Panc1 (cell line): ENCODE results near the gene SGSM1.

ENCODE experiments used
- CTCF ChIP-seq: fragments of 450-650 bp; IDR thresholded peaks from 2 replicates; pipeline ENCODE4 v1.5.1; 2017; ENCODE audit warnings: mild to moderate bottlenecking
- POLR2AphosphoS5 ChIP-seq: IDR thresholded peaks from 2 replicates; pipeline ENCODE4 v1.6.1; 2012; ENCODE audit warnings: mild to moderate bottlenecking, low read depth, low read length, moderate library complexity
- SIN3A ChIP-seq: IDR thresholded peaks from 2 replicates; pipeline ENCODE4 v1.6.1; 2012; ENCODE audit warnings: low read depth, mild to moderate bottlenecking, low read length, moderate library complexity, borderline replicate concordance; ENCODE audit not compliant: insufficient read depth
- TCF7L2 ChIP-seq: IDR thresholded peaks from 2 replicates; pipeline ENCODE4 v1.6.1; 2011; ENCODE audit warnings: mild to moderate bottlenecking, low read depth, low read length, inconsistent platforms
- TF ChIP-seq, protein P1 (sequence below), 2 experiments: IDR thresholded peaks; 2 replicates each; pipeline ENCODE4 v1.6.1; 2011 to 2012; ENCODE audit warnings: low read depth in 2 of 2, control low read depth in 1 of 2, low read length in 1 of 2, mild to moderate bottlenecking in 1 of 2, moderate library complexity in 1 of 2; ENCODE audit not compliant: insufficient read depth in 1 of 2

GRCh38 chr22:24763872-24764485 lies 42.0 kb upstream of the SGSM1 start:
- no peak for TF ChIP-seq POLR2AphosphoS5
- no peak for TF ChIP-seq CTCF
- TF ChIP-seq, protein P1, sequence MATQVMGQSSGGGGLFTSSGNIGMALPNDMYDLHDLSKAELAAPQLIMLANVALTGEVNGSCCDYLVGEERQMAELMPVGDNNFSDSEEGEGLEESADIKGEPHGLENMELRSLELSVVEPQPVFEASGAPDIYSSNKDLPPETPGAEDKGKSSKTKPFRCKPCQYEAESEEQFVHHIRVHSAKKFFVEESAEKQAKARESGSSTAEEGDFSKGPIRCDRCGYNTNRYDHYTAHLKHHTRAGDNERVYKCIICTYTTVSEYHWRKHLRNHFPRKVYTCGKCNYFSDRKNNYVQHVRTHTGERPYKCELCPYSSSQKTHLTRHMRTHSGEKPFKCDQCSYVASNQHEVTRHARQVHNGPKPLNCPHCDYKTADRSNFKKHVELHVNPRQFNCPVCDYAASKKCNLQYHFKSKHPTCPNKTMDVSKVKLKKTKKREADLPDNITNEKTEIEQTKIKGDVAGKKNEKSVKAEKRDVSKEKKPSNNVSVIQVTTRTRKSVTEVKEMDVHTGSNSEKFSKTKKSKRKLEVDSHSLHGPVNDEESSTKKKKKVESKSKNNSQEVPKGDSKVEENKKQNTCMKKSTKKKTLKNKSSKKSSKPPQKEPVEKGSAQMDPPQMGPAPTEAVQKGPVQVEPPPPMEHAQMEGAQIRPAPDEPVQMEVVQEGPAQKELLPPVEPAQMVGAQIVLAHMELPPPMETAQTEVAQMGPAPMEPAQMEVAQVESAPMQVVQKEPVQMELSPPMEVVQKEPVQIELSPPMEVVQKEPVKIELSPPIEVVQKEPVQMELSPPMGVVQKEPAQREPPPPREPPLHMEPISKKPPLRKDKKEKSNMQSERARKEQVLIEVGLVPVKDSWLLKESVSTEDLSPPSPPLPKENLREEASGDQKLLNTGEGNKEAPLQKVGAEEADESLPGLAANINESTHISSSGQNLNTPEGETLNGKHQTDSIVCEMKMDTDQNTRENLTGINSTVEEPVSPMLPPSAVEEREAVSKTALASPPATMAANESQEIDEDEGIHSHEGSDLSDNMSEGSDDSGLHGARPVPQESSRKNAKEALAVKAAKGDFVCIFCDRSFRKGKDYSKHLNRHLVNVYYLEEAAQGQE (IDR thresholded peaks at IDR 0.05; ENCODE audit: insufficient read depth in 1 of 2, low read depth in 2 of 2, low read length in 1 of 2) = no peak
- no peak for TF ChIP-seq SIN3A
- no peak for TF ChIP-seq TCF7L2
